GM03348 (cell line): ENCODE data around the gene PHACTR1.

Experiments used
- DNase-seq: peaks from one replicate; pipeline ENCODE4 v3.0.0; 2012; ENCODE audit warnings: low spot score

PHACTR1 gene

GRCh38 chr6:13072686-13073347 is 356.2 kb downstream of the PHACTR1 start:
- DNase-seq = no peak

GRCh38 chr6:13074415-13075140 is 358.0 kb downstream of the PHACTR1 start:
- no peak for DNase-seq

GRCh38 chr6:13075141-13075845 is 358.7 kb downstream of the PHACTR1 start:
- DNase-seq = no peak

GRCh38 chr6:13076575-13076974 is 360.0 kb downstream of the PHACTR1 start:
- no peak for DNase-seq

GRCh38 chr6:13077117-13077516 is 360.6 kb downstream of the PHACTR1 start:
- no peak for DNase-seq

GRCh38 chr6:13079096-13079723 is 362.6 kb downstream of the PHACTR1 start:
- DNase-seq = no peak

GRCh38 chr6:13080462-13081188 is 364.1 kb downstream of the PHACTR1 start:
- no peak for DNase-seq

- no peak for DNase-seq
Observed at GRCh38 chr6:13081189-13081563, 364.6 kb downstream of the PHACTR1 start.

- peak; percentile 27 for DNase-seq
Observed at GRCh38 chr6:13089296-13089994, 372.9 kb downstream of the PHACTR1 start.

- no peak for DNase-seq
Observed at GRCh38 chr6:13091192-13091591, 374.6 kb downstream of the PHACTR1 start.

GRCh38 chr6:13094781-13095425 is 378.3 kb downstream of the PHACTR1 start:
- DNase-seq = no peak

GRCh38 chr6:13096084-13096483 is 379.5 kb downstream of the PHACTR1 start:
- no peak for DNase-seq

GRCh38 chr6:13097454-13097853 is 380.9 kb downstream of the PHACTR1 start:
- DNase-seq = no peak

- no peak for DNase-seq
Observed at GRCh38 chr6:13098006-13098405, 381.4 kb downstream of the PHACTR1 start.

GRCh38 chr6:13098793-13099570 is 382.4 kb downstream of the PHACTR1 start:
- DNase-seq = no peak

GRCh38 chr6:13099771-13100170 is 383.2 kb downstream of the PHACTR1 start:
- no peak for DNase-seq

- no peak for DNase-seq
Observed at GRCh38 chr6:13101409-13101808, 384.8 kb downstream of the PHACTR1 start.

GRCh38 chr6:13101985-13102384 is 385.4 kb downstream of the PHACTR1 start:
- DNase-seq = no peak

GRCh38 chr6:13103169-13103568 is 386.6 kb downstream of the PHACTR1 start:
- DNase-seq = no peak

GRCh38 chr6:13105139-13105538 is 388.6 kb downstream of the PHACTR1 start:
- DNase-seq = no peak
